Endothelial cell (in vitro differentiated cells): ENCODE data around the gene CCDC54. TPM values are rescaled to one million over a fixed set of nuclear protein-coding genes. Genes with fewer than 3 reads are reported as not detected.
A peak's percentile ranks its signal among the peaks of the same experiment; 100 is the strongest.

ENCODE experiments used
- DNase-seq: peaks from one replicate; pipeline ENCODE4 v3.0.0; 2021; ENCODE audit warnings: low spot score
- H3K27ac Mint-ChIP-seq: one replicate; pipeline ENCODE4 v1.8.0; 2021; ENCODE audit warnings: mixed read lengths, inconsistent platforms; ENCODE audit not compliant: unreplicated experiment
- H3K27me3 Mint-ChIP-seq: one replicate; pipeline ENCODE4 v1.8.0; 2021; ENCODE audit warnings: mild to moderate bottlenecking, moderate library complexity, mixed read lengths, inconsistent platforms; ENCODE audit not compliant: unreplicated experiment
- H3K36me3 Mint-ChIP-seq: one replicate; pipeline ENCODE4 v1.8.0; 2021; ENCODE audit warnings: mild to moderate bottlenecking, low read depth, mixed read lengths, inconsistent platforms; ENCODE audit not compliant: unreplicated experiment
- H3K4me1 Mint-ChIP-seq: one replicate; pipeline ENCODE4 v1.8.0; 2021; ENCODE audit warnings: mild to moderate bottlenecking, mixed read lengths, inconsistent platforms; ENCODE audit not compliant: unreplicated experiment
- H3K4me3 Mint-ChIP-seq: one replicate; pipeline ENCODE4 v1.8.0; 2021; ENCODE audit warnings: mild to moderate bottlenecking, mixed read lengths, inconsistent platforms; ENCODE audit not compliant: unreplicated experiment
- H3K9me3 Mint-ChIP-seq: one replicate; pipeline ENCODE4 v1.8.0; 2021; ENCODE audit warnings: mixed read lengths, inconsistent platforms; ENCODE audit not compliant: unreplicated experiment
- CTCF ChIP-seq: fragments of 200-600 bp; sonication (generic); IDR thresholded peaks from one replicate; pipeline ENCODE4 v1.5.0; 2021; ENCODE audit warnings: antibody characterized with exemption; ENCODE audit not compliant: unreplicated experiment
- total RNA-seq: library from RNA; stranded (reverse); fragmentation: NEBNext Ultra II Directional; extraction: Animal tissue kit (Norgen Biotek cat#: 25700); gene quantifications from one replicate; pipeline ENCODE4 v1.2.1, GENCODE V29; 2021; ENCODE audit not compliant: unreplicated experiment

The CCDC54 gene
- total RNA-seq, 1 donor from 2014 or later, result not detected

GRCh38 chr3:107370907-107371306 is 6.3 kb upstream of the CCDC54 start:
- H3K4me1 Mint-ChIP-seq, result peaks cover 51% of the 10 kb centered on the region
- H3K9me3 Mint-ChIP-seq, result no peaks in the 10 kb centered on the region
- DNase-seq, result no peak
- no peak overlapping the region for H3K4me3 Mint-ChIP-seq
- H3K27me3 Mint-ChIP-seq, result peaks cover 3% of the 10 kb centered on the region
- H3K36me3 Mint-ChIP-seq, result peaks cover 5% of the 10 kb centered on the region
- peak overlapping the region; percentile 63 for H3K27ac Mint-ChIP-seq
- TF ChIP-seq CTCF, result no peak

GRCh38 chr3:107372506-107372905 is 4.7 kb upstream of the CCDC54 start:
- Mint-ChIP-seq H3K4me1 (peaks cover 39% of the 10 kb centered on the region), H3K9me3 (no peaks in the 10 kb centered on the region), H3K27me3 (peaks cover 3% of the 10 kb centered on the region), H3K4me3 (no peak overlapping the region), H3K27ac (peak overlapping the region; percentile 72), H3K36me3 (no peaks in the 10 kb centered on the region)
- no peak for DNase-seq
- no peak for TF ChIP-seq CTCF

GRCh38 chr3:107373896-107374295 is 3.3 kb upstream of the CCDC54 start:
- H3K27ac Mint-ChIP-seq, result peak overlapping the region; percentile 77
- no peaks in the 10 kb centered on the region for H3K36me3 Mint-ChIP-seq
- DNase-seq, result no peak
- peaks cover 3% of the 10 kb centered on the region for H3K27me3 Mint-ChIP-seq
- peaks cover 35% of the 10 kb centered on the region for H3K4me1 Mint-ChIP-seq
- no peak overlapping the region for H3K4me3 Mint-ChIP-seq
- H3K9me3 Mint-ChIP-seq, result no peaks in the 10 kb centered on the region
- no peak for TF ChIP-seq CTCF

GRCh38 chr3:107375682-107376081 is 1.6 kb upstream of the CCDC54 start:
- H3K9me3 Mint-ChIP-seq, result no peaks in the 10 kb centered on the region
- H3K27me3 Mint-ChIP-seq, result peaks cover 3% of the 10 kb centered on the region
- no peak for TF ChIP-seq CTCF
- H3K4me3 Mint-ChIP-seq, result no peak overlapping the region
- H3K36me3 Mint-ChIP-seq, result no peaks in the 10 kb centered on the region
- no peak overlapping the region for H3K27ac Mint-ChIP-seq
- no peak for DNase-seq
- H3K4me1 Mint-ChIP-seq, result peaks cover 21% of the 10 kb centered on the region

GRCh38 chr3:107382631-107383030 is 5.4 kb downstream of the CCDC54 start:
- Mint-ChIP-seq H3K36me3 (no peaks in the 10 kb centered on the region), H3K4me1 (peaks cover 29% of the 10 kb centered on the region), H3K27me3 (peaks cover 4% of the 10 kb centered on the region), H3K4me3 (no peak overlapping the region), H3K9me3 (no peaks in the 10 kb centered on the region), H3K27ac (no peak overlapping the region)
- no peak for DNase-seq
- TF ChIP-seq CTCF, result no peak
